AG10803 (cell line): ENCODE data around the gene FRS3.

Experiments used
- DNase-seq: peaks from one replicate; pipeline ENCODE4 v3.0.0; 2010; ENCODE audit warnings: low read depth
- H3K4me3 ChIP-seq: 2 replicates; pipeline ENCODE4 v1.5.1; 2011; ENCODE audit warnings: mild to moderate bottlenecking, low read length, control low read depth
- TF ChIP-seq, protein P1 (sequence below): conservative IDR thresholded peaks from 2 replicates; pipeline ENCODE4 v1.5.1; 2011; ENCODE audit warnings: mild to moderate bottlenecking, low read length, control low read depth, inconsistent platforms

Gene FRS3

DNA sequence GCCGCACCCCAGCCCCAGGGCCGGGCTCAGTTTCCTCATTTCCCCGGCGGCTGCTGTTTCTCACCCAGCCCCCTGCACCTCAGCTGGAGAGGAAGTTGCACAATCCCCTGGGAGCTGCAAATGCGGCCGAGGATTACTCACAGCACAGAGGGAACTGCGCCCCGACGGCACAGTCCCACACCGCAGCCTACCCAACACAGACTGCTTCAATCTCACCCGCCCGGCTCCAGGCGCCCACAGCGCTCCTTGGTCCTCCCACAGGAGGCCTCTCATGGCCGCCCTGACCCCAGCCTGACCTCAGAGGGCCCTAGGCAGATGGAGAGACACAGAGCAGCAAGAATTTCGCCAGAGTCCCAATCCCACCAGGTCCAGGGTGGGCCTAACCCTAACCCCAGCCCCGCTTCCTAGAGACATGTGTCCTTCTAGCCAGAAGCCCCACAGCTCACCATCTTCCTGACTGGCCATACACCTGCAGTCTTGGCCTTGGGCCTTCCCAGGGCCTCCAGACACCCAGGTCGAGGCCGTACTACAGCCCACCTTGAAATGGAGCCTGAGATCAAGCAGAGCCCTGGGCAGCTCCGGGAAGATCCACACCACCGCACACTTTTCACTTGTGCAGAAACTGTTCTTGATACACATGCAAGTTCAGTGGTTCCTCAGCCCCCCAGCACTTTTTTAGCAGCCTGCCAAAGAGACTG, 56.0 kb downstream of the FRS3 start:
- DNase-seq: peak; percentile 91

DNA sequence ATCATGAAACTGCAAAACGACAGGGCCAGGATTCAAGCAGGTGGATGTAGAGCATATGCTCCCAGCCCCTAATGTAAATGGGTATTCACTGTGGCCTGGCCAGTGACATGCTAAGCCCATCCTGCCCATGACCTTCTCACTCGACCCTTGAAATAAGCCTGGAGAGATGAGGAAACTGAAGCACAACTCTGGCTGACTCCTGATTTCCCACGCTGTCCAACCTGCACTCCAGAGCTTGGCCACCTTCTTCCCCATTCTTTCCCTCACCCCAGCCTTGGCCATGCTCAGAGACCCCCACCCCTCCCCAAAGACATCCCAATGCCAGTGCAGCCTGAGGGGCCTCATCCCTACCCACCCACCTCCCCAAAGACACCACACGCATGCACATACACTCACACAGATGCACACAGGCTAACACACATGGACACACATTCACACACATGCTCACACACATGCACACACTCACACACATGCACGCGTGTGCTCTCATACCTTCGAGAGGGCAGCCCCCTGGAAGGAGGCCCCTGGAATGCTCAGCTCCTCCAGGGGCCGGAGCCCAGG, 56.7 kb downstream of the FRS3 start:
- H3K4me3 ChIP-seq: peak overlapping the region; percentile 8; the same call in 1 of the 2 replicates
- DNase-seq: no peak
- TF ChIP-seq, protein P1, sequence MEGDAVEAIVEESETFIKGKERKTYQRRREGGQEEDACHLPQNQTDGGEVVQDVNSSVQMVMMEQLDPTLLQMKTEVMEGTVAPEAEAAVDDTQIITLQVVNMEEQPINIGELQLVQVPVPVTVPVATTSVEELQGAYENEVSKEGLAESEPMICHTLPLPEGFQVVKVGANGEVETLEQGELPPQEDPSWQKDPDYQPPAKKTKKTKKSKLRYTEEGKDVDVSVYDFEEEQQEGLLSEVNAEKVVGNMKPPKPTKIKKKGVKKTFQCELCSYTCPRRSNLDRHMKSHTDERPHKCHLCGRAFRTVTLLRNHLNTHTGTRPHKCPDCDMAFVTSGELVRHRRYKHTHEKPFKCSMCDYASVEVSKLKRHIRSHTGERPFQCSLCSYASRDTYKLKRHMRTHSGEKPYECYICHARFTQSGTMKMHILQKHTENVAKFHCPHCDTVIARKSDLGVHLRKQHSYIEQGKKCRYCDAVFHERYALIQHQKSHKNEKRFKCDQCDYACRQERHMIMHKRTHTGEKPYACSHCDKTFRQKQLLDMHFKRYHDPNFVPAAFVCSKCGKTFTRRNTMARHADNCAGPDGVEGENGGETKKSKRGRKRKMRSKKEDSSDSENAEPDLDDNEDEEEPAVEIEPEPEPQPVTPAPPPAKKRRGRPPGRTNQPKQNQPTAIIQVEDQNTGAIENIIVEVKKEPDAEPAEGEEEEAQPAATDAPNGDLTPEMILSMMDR: no peak

More for the DNA sequence above, 56.0 kb downstream of the FRS3 start:
- TF ChIP-seq, protein P1: 0 out of 2 replicates have a peak, but pooled peaks have one; percentile 2
- no peak overlapping the region; the same call in 1 of the 2 replicates for H3K4me3 ChIP-seq

DNA sequence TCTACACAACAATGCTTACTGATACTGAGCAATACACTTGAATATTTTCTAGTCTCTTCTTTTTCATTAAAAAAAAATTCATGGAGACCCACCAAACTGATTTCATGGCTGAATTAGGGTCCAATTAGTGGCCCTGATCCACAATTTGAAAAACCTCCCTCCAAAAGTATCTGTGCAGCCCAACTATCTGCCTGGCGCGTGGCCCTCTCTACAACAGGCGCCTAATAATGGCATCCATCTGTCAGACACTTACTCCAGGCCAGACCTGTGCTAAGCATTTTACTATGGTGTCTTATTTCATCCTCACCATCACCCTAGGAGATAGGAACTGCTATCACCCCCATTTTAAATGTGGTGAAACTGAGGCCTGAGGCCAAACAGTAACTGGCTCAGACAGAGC, 58.3 kb downstream of the FRS3 start:
- no peak for DNase-seq
- no peak overlapping the region for H3K4me3 ChIP-seq
- TF ChIP-seq, protein P1: no peak

DNA sequence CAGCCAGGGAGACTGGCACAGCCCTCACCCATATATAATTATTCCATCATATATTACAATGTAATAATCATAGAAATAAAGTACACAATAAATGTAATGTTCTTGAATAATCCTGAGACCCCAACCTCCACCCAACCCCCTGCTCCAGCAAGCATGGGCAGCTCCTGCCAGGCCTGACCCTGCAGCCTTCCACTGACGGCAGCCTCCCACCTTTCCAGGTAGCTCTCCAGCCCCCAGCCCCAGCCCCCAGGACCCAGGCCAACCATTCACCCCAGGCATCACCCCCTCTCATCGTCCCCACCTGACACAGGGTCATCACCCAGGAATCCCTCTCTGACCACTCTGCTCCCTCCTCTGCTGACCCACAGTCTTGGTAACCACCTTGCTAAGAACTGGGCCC, 58.9 kb downstream of the FRS3 start:
- no peak for DNase-seq
- TF ChIP-seq, protein P1: no peak
- no peak overlapping the region for H3K4me3 ChIP-seq

DNA sequence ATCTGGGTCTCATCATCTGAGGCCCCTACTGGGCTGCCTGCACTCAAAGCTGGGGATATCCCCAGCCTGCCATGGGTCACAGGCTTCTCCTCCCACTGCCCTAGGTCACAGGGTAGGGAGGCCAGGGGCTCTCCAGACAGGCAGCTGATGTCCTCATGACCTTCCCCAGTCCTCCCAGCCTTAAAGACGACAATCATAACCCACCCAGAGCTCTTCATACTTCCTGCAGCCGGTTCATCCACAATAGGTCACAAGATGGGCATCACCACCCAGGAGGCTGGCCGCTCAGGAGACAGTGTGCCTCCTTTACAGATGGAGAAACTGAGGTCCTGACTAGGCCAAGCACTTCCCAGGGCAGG, 59.5 kb downstream of the FRS3 start:
- TF ChIP-seq, protein P1: no peak
- DNase-seq: no peak
- H3K4me3 ChIP-seq: no peak overlapping the region
